Left ventricle myocardium inferior (tissue), 1 donor: ENCODE results near the gene NLRC4. TPM values are rescaled to one million over a fixed set of nuclear protein-coding genes. Genes with fewer than 3 reads are reported as not detected.

Experiments used
- DNase-seq: peaks from one replicate; pipeline ENCODE4 v3.0.0-alpha.2; 2020
- H3K27ac ChIP-seq: fragments of 200-600 bp; replicated peaks from 2 replicates; pipeline ENCODE4 v1.8.0; 2021
- H3K27me3 ChIP-seq: fragments of 200-600 bp; 2 replicates; pipeline ENCODE4 v1.8.0; 2021; ENCODE audit warnings: low read depth
- H3K36me3 ChIP-seq: fragments of 200-600 bp; 2 replicates; pipeline ENCODE4 v1.8.0; 2021
- H3K4me1 ChIP-seq: fragments of 200-600 bp; 2 replicates; pipeline ENCODE4 v1.8.0; 2021
- H3K4me3 ChIP-seq: fragments of 200-600 bp; 2 replicates; pipeline ENCODE4 v1.8.0; 2021; ENCODE audit warnings: mild to moderate bottlenecking, moderate library complexity
- H3K9me3 ChIP-seq: fragments of 200-600 bp; replicated peaks from 2 replicates; pipeline ENCODE4 v1.8.0; 2021
- intact Hi-C: fragments of 100-400 bp; cut with micrococcal nuclease; formaldehyde crosslinking; loops from one replicate; pipeline ENCODE4 v1.11.0; 2022
- total RNA-seq: library from RNA; stranded (reverse); fragmentation: NEBNext Ultra II Directional; extraction: Animal tissue kit (Norgen Biotek cat#: 25700); gene quantifications from one replicate; pipeline ENCODE4 v1.2.1, GENCODE V29; 2021
- TF ChIP-seq, protein P1 (sequence below): fragments of 200-600 bp; IDR thresholded peaks from 2 replicates; pipeline ENCODE4 v1.8.0; 2021; ENCODE audit warnings: antibody characterized with exemption, mild to moderate bottlenecking, borderline replicate concordance
- donor health status: DM: no; HTN: yes; CAD: no; lungs with severe emphysema.

NLRC4 gene
- total RNA-seq, 1 donor from 2014 or later = 0.96 TPM

DNA sequence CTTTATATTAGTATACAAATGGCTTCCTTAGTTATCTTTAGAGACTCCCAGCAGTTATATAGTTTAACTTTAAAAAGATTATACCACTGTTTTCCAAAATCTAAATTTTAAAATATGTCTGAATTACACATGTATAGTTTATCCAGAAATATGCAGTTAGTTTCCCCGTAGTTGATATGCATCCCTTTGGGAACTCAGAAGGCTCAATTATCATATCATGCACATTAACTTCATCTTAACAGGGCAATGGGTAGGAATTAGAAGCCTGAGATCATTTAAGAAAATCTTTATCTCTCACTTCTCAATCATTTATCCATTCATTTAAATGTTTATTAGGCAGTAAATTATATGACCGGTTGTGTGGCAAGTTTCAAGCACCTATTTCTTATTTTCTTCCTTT, 27.2 kb downstream of the NLRC4 start:
- Histone ChIP-seq H3K4me1 (no peaks in the 10 kb centered on the region), H3K4me3 (no peak overlapping the region), H3K9me3 (no peaks in the 10 kb centered on the region), H3K27me3 (no peaks in the 10 kb centered on the region), H3K36me3 (peaks cover 7% of the 10 kb centered on the region), H3K27ac (no peak overlapping the region)
- no peak for DNase-seq
- intact Hi-C loops = no loop called here
- TF ChIP-seq, protein P1, sequence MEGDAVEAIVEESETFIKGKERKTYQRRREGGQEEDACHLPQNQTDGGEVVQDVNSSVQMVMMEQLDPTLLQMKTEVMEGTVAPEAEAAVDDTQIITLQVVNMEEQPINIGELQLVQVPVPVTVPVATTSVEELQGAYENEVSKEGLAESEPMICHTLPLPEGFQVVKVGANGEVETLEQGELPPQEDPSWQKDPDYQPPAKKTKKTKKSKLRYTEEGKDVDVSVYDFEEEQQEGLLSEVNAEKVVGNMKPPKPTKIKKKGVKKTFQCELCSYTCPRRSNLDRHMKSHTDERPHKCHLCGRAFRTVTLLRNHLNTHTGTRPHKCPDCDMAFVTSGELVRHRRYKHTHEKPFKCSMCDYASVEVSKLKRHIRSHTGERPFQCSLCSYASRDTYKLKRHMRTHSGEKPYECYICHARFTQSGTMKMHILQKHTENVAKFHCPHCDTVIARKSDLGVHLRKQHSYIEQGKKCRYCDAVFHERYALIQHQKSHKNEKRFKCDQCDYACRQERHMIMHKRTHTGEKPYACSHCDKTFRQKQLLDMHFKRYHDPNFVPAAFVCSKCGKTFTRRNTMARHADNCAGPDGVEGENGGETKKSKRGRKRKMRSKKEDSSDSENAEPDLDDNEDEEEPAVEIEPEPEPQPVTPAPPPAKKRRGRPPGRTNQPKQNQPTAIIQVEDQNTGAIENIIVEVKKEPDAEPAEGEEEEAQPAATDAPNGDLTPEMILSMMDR = no peak

DNA sequence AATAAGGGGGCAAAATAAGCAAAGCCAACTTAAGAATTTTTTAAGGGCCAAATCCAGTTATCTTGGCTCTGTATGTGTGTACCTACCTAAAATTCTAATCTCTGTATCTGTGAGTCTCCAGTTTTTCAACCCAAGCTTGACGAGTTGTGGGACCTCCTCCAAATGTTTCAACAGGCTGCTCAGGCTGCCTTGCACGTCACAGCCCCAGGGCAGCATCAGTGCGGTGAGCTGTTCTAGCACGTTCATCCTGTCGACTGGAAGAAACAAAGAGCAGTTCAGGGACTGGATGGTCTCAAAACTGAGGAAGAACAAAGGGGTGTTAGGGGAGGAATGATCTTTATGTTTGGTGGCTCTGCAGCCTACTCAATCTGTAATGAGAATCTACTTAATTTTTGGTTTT, 29.4 kb downstream of the NLRC4 start:
- Histone ChIP-seq H3K27ac (no peak overlapping the region), H3K36me3 (peaks cover 7% of the 10 kb centered on the region), H3K4me3 (no peak overlapping the region), H3K4me1 (no peaks in the 10 kb centered on the region), H3K9me3 (no peaks in the 10 kb centered on the region), H3K27me3 (no peaks in the 10 kb centered on the region)
- TF ChIP-seq, protein P1 = no peak
- intact Hi-C loops = no loop called here
- DNase-seq = no peak

DNA sequence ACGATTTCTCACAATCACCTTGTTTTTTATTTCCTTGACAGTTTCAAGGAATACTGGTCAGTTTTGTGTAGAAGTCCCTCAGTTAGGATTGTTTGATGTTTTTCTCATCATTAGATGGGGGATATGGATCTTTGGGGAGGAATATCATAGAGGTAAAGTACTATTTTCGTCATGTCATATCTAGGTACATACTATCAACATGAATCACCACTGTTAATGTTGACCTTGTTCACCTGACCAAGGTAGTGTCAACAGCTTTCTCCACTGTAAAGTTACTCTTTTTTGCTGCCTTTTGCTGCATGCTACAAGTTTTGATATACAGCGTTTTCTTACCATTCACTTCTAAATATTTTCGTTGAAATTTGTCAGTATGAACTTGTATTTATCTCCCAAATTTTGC, 32.7 kb downstream of the NLRC4 start:
- H3K36me3 ChIP-seq = peaks cover 7% of the 10 kb centered on the region
- intact Hi-C loops = no loop called here

DNA sequence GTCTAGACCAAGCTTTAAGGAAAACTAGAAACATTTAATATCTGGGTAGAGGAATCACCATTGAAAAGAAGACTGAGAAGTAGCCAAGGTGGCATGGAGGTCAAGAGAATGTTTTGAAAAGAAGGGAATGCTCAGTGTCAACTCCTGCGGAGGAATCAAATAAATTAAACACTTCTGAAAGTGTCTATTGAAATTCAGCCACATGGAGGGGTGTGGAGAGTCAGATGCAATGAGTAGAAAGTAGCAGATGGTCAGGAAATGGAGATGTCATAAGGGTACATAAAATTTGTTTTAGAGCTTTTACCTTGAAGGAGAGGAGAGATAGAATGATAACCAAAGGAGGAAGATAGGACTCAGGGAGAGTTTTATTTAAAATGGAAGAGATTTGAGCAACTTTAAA, 35.1 kb downstream of the NLRC4 start:
- H3K27me3 ChIP-seq = no peaks in the 10 kb centered on the region
- peaks cover 7% of the 10 kb centered on the region for H3K4me1 ChIP-seq
- DNase-seq = no peak
- TF ChIP-seq, protein P1 = no peak
- H3K36me3 ChIP-seq = peaks cover 15% of the 10 kb centered on the region
- no peaks in the 10 kb centered on the region for H3K9me3 ChIP-seq
- no peak overlapping the region for H3K4me3 ChIP-seq
- intact Hi-C loops = no loop called here
- no peak overlapping the region for H3K27ac ChIP-seq

More for the DNA sequence above, 32.7 kb downstream of the NLRC4 start:
- TF ChIP-seq, protein P1 = no peak
- Histone ChIP-seq H3K27ac (no peak overlapping the region), H3K27me3 (no peaks in the 10 kb centered on the region), H3K4me1 (peaks cover 7% of the 10 kb centered on the region), H3K4me3 (no peak overlapping the region), H3K9me3 (no peaks in the 10 kb centered on the region)
- DNase-seq = no peak

DNA sequence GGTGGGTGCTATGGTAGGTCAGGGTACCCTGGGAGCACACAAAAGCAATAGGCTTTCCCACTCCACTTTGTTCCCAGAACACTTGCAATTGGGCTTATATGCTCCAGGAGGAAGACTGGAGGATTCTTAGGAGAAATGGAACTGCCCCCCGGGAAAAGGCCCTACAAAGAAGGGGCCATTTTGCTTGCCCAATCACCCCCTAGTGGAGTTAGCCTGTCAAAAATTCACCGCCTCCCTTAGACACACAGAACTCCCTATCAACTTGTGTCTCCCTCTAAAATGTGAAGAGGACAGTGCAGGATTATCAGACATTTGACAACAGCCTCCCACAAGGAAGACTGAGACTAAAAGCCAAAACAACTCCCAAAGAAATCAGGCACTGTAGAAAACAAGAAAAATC, 36.5 kb downstream of the NLRC4 start:
- Histone ChIP-seq H3K27ac (no peak overlapping the region), H3K9me3 (no peaks in the 10 kb centered on the region), H3K27me3 (no peaks in the 10 kb centered on the region), H3K4me1 (peaks cover 7% of the 10 kb centered on the region), H3K4me3 (no peak overlapping the region), H3K36me3 (peaks cover 21% of the 10 kb centered on the region)
- TF ChIP-seq, protein P1 = no peak
- intact Hi-C loops = no loop called here
- no peak for DNase-seq

DNA sequence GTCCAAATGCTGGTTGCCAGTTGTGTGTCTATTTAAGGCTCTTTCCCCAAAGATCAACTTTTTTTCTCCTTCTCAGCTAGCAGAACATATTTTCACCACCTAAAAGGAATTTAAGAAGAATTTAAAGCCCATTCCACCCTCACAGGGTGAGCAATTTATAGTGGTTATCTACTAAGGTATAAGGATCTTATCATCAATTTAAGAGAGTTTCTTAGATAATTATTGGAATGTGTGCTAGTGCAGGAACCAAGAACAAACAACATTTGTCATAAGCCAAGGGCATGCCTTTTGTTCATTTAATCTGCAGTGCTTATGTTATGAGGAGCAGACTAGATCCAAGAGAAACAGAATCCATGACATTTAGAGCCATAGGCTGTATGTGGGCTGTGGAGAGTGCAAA, 37.2 kb downstream of the NLRC4 start:
- Histone ChIP-seq H3K27me3 (no peaks in the 10 kb centered on the region), H3K27ac (no peak overlapping the region), H3K4me3 (no peak overlapping the region), H3K36me3 (peaks cover 28% of the 10 kb centered on the region), H3K9me3 (no peaks in the 10 kb centered on the region), H3K4me1 (peaks cover 7% of the 10 kb centered on the region)
- TF ChIP-seq, protein P1 = no peak
- no peak for DNase-seq
- intact Hi-C loops = no loop called here
